ENCODE data around the gene USP54.

Gene USP54

GRCh38 chr10:73497623-73498022, 93.5 kb downstream of the USP54 start:
- no peak for TF ChIP-seq CTCF (conservative IDR thresholded peaks at IDR 0.05; ENCODE audit: low read length)
- no peak for DNase-seq (ENCODE audit: low read depth)
- H3K4me3 ChIP-seq (ENCODE audit: low read length), result no peak overlapping the region

GRCh38 chr10:73495884-73496674, 95.1 kb downstream of the USP54 start, which contains the start of gene PPP3CB:
Gene PPP3CB, minus strand, starts transcription at chr10:73496024. Its CDS starts 135 bp downstream, at chr10:73495889.
- no peak for TF ChIP-seq CTCF (conservative IDR thresholded peaks at IDR 0.05; ENCODE audit: low read length)
- peak; percentile 98 for DNase-seq (ENCODE audit: low read depth)
- H3K4me3 ChIP-seq (ENCODE audit: low read length), result peak within 1 kb of the TSS; percentile 91

GRCh38 chr10:73495226-73495883, 95.8 kb downstream of the USP54 start:
- TF ChIP-seq CTCF (conservative IDR thresholded peaks at IDR 0.05; ENCODE audit: low read length), result no peak
- peak; percentile 92 for DNase-seq (ENCODE audit: low read depth)
- H3K4me3 ChIP-seq (ENCODE audit: low read length), result peak overlapping the region; percentile 91

- no peak for TF ChIP-seq CTCF (conservative IDR thresholded peaks at IDR 0.05; ENCODE audit: low read length)
- H3K4me3 ChIP-seq (ENCODE audit: low read length), result peak overlapping the region; percentile 91
- DNase-seq (ENCODE audit: low read depth), result peak; percentile 25
Measured at GRCh38 chr10:73494877-73495225, 96.3 kb downstream of the USP54 start.

GRCh38 chr10:73494213-73494612, 96.9 kb downstream of the USP54 start:
- H3K4me3 ChIP-seq (ENCODE audit: low read length), result peak overlapping the region; percentile 91
- no peak for DNase-seq (ENCODE audit: low read depth)
- no peak for TF ChIP-seq CTCF (conservative IDR thresholded peaks at IDR 0.05; ENCODE audit: low read length)

- no peak for TF ChIP-seq CTCF (conservative IDR thresholded peaks at IDR 0.05; ENCODE audit: low read length)
- peak; percentile 65 for DNase-seq (ENCODE audit: low read depth)
- H3K4me3 ChIP-seq (ENCODE audit: low read length), result peak overlapping the region; percentile 91
Measured at GRCh38 chr10:73493781-73494180, 97.4 kb downstream of the USP54 start.

- DNase-seq (ENCODE audit: low read depth), result no peak
- no peak overlapping the region for H3K4me3 ChIP-seq (ENCODE audit: low read length)
- TF ChIP-seq CTCF (conservative IDR thresholded peaks at IDR 0.05; ENCODE audit: low read length), result no peak
Measured at GRCh38 chr10:73486601-73487000, 104.5 kb downstream of the USP54 start.
